ENCODE results near the gene FGF14. TPM values are rescaled to one million over a fixed set of nuclear protein-coding genes. Genes with fewer than 3 reads are reported as not detected.

Gene FGF14
- total RNA-seq, 1 donor from 2014 or later: 0.06 TPM

- TF ChIP-seq CTCF (conservative IDR thresholded peaks at IDR 0.05; ENCODE audit: low read depth, low read length): no peak
- H3K4me3 ChIP-seq (ENCODE audit: low read depth, low read length): no peak overlapping the region
- no peak for DNase-seq (ENCODE audit: low read depth)
Measured at GRCh38 chr13:101893021-101893420, 508.8 kb downstream of the FGF14 start.

GRCh38 chr13:101892296-101892695 is 509.6 kb downstream of the FGF14 start:
- DNase-seq (ENCODE audit: low read depth): peak; percentile 7

GRCh38 chr13:101881593-101881992 is 520.3 kb downstream of the FGF14 start:
- DNase-seq (ENCODE audit: low read depth): no peak
- no peak for TF ChIP-seq CTCF (conservative IDR thresholded peaks at IDR 0.05; ENCODE audit: low read depth, low read length)
- H3K4me3 ChIP-seq (ENCODE audit: low read depth, low read length): no peak overlapping the region

More at GRCh38 chr13:101892296-101892695, 509.6 kb downstream of the FGF14 start:
- H3K4me3 ChIP-seq (ENCODE audit: low read depth, low read length): no peak overlapping the region
- no peak for TF ChIP-seq CTCF (conservative IDR thresholded peaks at IDR 0.05; ENCODE audit: low read depth, low read length)

GRCh38 chr13:101880581-101880980 is 521.3 kb downstream of the FGF14 start:
- no peak for DNase-seq (ENCODE audit: low read depth)
- no peak for TF ChIP-seq CTCF (conservative IDR thresholded peaks at IDR 0.05; ENCODE audit: low read depth, low read length)

GRCh38 chr13:101876951-101877350 is 524.9 kb downstream of the FGF14 start:
- H3K4me3 ChIP-seq (ENCODE audit: low read depth, low read length): no peak overlapping the region
- no peak for DNase-seq (ENCODE audit: low read depth)
- TF ChIP-seq CTCF (conservative IDR thresholded peaks at IDR 0.05; ENCODE audit: low read depth, low read length): no peak

More at GRCh38 chr13:101880581-101880980, 521.3 kb downstream of the FGF14 start:
- H3K4me3 ChIP-seq (ENCODE audit: low read depth, low read length): no peak overlapping the region

GRCh38 chr13:101875717-101876393 is 526.0 kb downstream of the FGF14 start:
- peak; percentile 12 for DNase-seq (ENCODE audit: low read depth)
- TF ChIP-seq CTCF (conservative IDR thresholded peaks at IDR 0.05; ENCODE audit: low read depth, low read length): no peak

GRCh38 chr13:101875091-101875490 is 526.8 kb downstream of the FGF14 start:
- H3K4me3 ChIP-seq (ENCODE audit: low read depth, low read length): no peak overlapping the region
- no peak for TF ChIP-seq CTCF (conservative IDR thresholded peaks at IDR 0.05; ENCODE audit: low read depth, low read length)
- no peak for DNase-seq (ENCODE audit: low read depth)

More at GRCh38 chr13:101875717-101876393, 526.0 kb downstream of the FGF14 start:
- no peak overlapping the region for H3K4me3 ChIP-seq (ENCODE audit: low read depth, low read length)
